Central memory CD4-positive, alpha-beta T cell (primary cell): ENCODE measurements around the gene TRAF3IP1.
"Not testable (repeated sequence)": the region's sequence is repeated elsewhere in the genome, so short reads cannot be mapped to it uniquely, and the experiment has no call there.

Experiments used
- DNase-seq: peaks from one replicate; pipeline ENCODE4 v3.0.0; 2022

Gene TRAF3IP1

GRCh38 chr2:238383135-238383534, 62.8 kb downstream of the TRAF3IP1 start:
- no peak for DNase-seq

GRCh38 chr2:238383743-238384380, 63.5 kb downstream of the TRAF3IP1 start:
- DNase-seq = no peak

- DNase-seq = no peak
These were observed 67.0 kb downstream of the TRAF3IP1 start for GRCh38 chr2:238387332-238387731.

GRCh38 chr2:238388794-238389193, 68.5 kb downstream of the TRAF3IP1 start:
- no peak for DNase-seq

GRCh38 chr2:238389988-238390589, 69.8 kb downstream of the TRAF3IP1 start:
- no peak for DNase-seq

GRCh38 chr2:238391042-238391689, 70.8 kb downstream of the TRAF3IP1 start:
- DNase-seq = no peak

GRCh38 chr2:238396663-238397062, 76.3 kb downstream of the TRAF3IP1 start:
- DNase-seq = no peak

- no peak for DNase-seq
These were observed 77.0 kb downstream of the TRAF3IP1 start for GRCh38 chr2:238397356-238397755.

GRCh38 chr2:238398577-238398976, 78.3 kb downstream of the TRAF3IP1 start:
- no peak for DNase-seq

GRCh38 chr2:238399094-238399493, 78.8 kb downstream of the TRAF3IP1 start:
- DNase-seq = no peak

- no peak for DNase-seq
These were observed 81.2 kb downstream of the TRAF3IP1 start for GRCh38 chr2:238401551-238401950.

GRCh38 chr2:238403632-238404405, 83.5 kb downstream of the TRAF3IP1 start:
- no peak for DNase-seq

- DNase-seq = no peak
These were observed 84.3 kb downstream of the TRAF3IP1 start for GRCh38 chr2:238404406-238405216.

GRCh38 chr2:238405217-238405555, 84.9 kb downstream of the TRAF3IP1 start:
- DNase-seq = not testable (repeated sequence)

- DNase-seq = no peak
These were observed 86.1 kb downstream of the TRAF3IP1 start for GRCh38 chr2:238406221-238406997.

GRCh38 chr2:238406998-238407285, 86.6 kb downstream of the TRAF3IP1 start:
- no peak for DNase-seq

GRCh38 chr2:238407566-238407965, 87.2 kb downstream of the TRAF3IP1 start:
- DNase-seq = no peak

- DNase-seq = no peak
These were observed 88.5 kb downstream of the TRAF3IP1 start for GRCh38 chr2:238408615-238409340.

- no peak for DNase-seq
These were observed 89.3 kb downstream of the TRAF3IP1 start for GRCh38 chr2:238409341-238410199.

GRCh38 chr2:238412067-238412767, 91.9 kb downstream of the TRAF3IP1 start:
- no peak for DNase-seq
